T1000 (cell line): ENCODE data around the gene TP53AIP1.
"Not testable (repeated sequence)": the region's sequence is repeated elsewhere in the genome, so short reads cannot be mapped to it uniquely, and the experiment has no call there.

Experiments
- DNase-seq: peaks from one replicate; lab custom pipeline; 2025; ENCODE audit warnings: mixed read lengths; lab: John Stamatoyannopoulos, UW

TP53AIP1 gene

GRCh38 chr11:128926000-128926399, 16.7 kb downstream of the TP53AIP1 start:
- no peak for DNase-seq

- no peak for DNase-seq
These were observed 17.4 kb downstream of the TP53AIP1 start for GRCh38 chr11:128925250-128925600.

- DNase-seq, result no peak
These were observed 18.0 kb downstream of the TP53AIP1 start for GRCh38 chr11:128924510-128925249.

GRCh38 chr11:128924104-128924503, 18.6 kb downstream of the TP53AIP1 start:
- DNase-seq, result no peak

GRCh38 chr11:128921793-128922192, 20.9 kb downstream of the TP53AIP1 start:
- DNase-seq, result no peak

- DNase-seq, result no peak
These were observed 22.0 kb downstream of the TP53AIP1 start for GRCh38 chr11:128920666-128921065.

GRCh38 chr11:128919635-128920034, 23.0 kb downstream of the TP53AIP1 start:
- DNase-seq, result not testable (repeated sequence)

GRCh38 chr11:128919216-128919615, 23.5 kb downstream of the TP53AIP1 start:
- no peak for DNase-seq

- no peak for DNase-seq
These were observed 25.4 kb downstream of the TP53AIP1 start for GRCh38 chr11:128917144-128917724.

GRCh38 chr11:128916681-128917080, 26.0 kb downstream of the TP53AIP1 start:
- DNase-seq, result no peak

GRCh38 chr11:128916037-128916572, 26.6 kb downstream of the TP53AIP1 start:
- no peak for DNase-seq

- DNase-seq, result no peak
These were observed 27.5 kb downstream of the TP53AIP1 start for GRCh38 chr11:128915149-128915521.

GRCh38 chr11:128914216-128915148, 28.2 kb downstream of the TP53AIP1 start:
- no peak for DNase-seq

GRCh38 chr11:128913806-128914205, 28.9 kb downstream of the TP53AIP1 start:
- no peak for DNase-seq

GRCh38 chr11:128911701-128912100, 31.0 kb downstream of the TP53AIP1 start:
- no peak for DNase-seq

- DNase-seq, result no peak
These were observed 31.4 kb downstream of the TP53AIP1 start for GRCh38 chr11:128911239-128911638.

GRCh38 chr11:128910576-128910975, 32.1 kb downstream of the TP53AIP1 start:
- no peak for DNase-seq

GRCh38 chr11:128909438-128910125, 33.1 kb downstream of the TP53AIP1 start:
- DNase-seq, result no peak

- peak; percentile 36 for DNase-seq
These were observed 34.1 kb downstream of the TP53AIP1 start for GRCh38 chr11:128908391-128909246.

- no peak for DNase-seq
These were observed 35.1 kb downstream of the TP53AIP1 start for GRCh38 chr11:128907585-128907984.
